ENCODE results near the gene UBE2L5.
A peak's percentile ranks its signal among the peaks of the same experiment; 100 is the strongest.
"Not testable (repeated sequence)": the region's sequence is repeated elsewhere in the genome, so short reads cannot be mapped to it uniquely, and the experiment has no call there.

UBE2L5 gene

DNA sequence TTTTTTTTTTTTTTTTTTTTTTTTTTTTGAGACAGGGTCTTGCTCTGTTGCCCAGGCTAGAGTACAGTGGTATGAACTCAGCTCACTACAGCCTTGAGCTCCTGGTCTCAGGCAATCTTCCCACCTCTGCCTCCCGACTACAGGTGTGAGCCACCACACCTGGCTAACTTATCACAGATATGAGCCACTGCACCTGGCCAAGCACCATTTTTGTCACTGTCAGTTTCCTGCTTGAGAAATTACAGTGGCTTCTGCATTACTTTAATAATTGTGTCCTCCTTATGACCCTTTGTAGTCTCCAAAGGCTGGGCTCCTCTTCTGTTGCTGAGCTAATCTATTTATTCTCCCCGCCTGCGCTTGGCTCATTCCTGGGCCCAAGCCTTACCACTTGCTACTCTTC is 16.0 kb downstream of the UBE2L5 start:
- DNase-seq (ENCODE audit: low spot score), result no peak
- in situ Hi-C loops (cut with MboI; ENCODE audit: low pct_unique_long_range_greater_than_20kb, low sequenced_read_pairs, unreplicated experiment), result no loop called here

DNA sequence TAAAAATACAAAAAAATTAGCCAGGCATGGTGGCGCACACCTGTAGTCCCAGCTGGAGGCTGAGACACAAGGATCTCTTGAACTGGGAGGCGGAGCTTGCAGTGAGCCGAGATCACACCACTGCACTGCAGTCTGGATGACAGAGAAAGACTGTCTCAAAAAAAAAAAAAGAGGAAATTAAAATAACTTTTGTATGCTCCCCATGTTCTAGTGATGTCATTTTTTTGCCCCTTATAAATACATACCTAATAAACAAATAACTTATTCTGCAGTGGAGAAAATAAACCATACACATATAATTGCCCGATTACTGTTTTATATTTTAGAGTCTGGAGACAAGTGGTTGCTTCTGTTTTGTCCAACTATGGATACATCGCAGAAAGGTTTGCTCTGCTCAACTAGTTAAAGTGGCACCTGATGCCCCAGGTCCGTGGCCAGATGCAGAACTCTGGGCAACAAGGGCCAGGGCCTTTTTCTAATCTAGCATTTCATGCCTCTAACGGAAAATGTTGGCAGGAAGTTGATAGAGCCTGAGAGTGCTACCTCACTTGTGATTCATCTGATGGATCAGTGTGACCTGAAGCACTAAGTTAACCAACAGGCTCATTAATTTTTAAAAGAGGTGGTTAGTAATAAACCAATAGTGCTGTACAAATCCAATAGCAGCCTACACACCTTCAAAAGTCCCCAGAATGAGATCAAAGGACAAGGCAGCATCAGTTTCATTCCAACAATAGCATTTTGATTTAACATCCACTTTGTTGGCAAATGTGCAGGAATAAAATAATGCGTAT is 18.8 kb downstream of the UBE2L5 start:
- in situ Hi-C loops (cut with MboI; ENCODE audit: low pct_unique_long_range_greater_than_20kb, low sequenced_read_pairs, unreplicated experiment), result no loop called here
- no peak for DNase-seq (ENCODE audit: low spot score)
- TF ChIP-seq, protein P1, sequence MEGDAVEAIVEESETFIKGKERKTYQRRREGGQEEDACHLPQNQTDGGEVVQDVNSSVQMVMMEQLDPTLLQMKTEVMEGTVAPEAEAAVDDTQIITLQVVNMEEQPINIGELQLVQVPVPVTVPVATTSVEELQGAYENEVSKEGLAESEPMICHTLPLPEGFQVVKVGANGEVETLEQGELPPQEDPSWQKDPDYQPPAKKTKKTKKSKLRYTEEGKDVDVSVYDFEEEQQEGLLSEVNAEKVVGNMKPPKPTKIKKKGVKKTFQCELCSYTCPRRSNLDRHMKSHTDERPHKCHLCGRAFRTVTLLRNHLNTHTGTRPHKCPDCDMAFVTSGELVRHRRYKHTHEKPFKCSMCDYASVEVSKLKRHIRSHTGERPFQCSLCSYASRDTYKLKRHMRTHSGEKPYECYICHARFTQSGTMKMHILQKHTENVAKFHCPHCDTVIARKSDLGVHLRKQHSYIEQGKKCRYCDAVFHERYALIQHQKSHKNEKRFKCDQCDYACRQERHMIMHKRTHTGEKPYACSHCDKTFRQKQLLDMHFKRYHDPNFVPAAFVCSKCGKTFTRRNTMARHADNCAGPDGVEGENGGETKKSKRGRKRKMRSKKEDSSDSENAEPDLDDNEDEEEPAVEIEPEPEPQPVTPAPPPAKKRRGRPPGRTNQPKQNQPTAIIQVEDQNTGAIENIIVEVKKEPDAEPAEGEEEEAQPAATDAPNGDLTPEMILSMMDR (IDR thresholded peaks at IDR 0.05; ENCODE audit: extremely low read depth, insufficient read depth, missing control alignments), result no peak

More for the DNA sequence above, 16.0 kb downstream of the UBE2L5 start:
- TF ChIP-seq, protein P1 (IDR thresholded peaks at IDR 0.05; ENCODE audit: extremely low read depth, insufficient read depth, missing control alignments), result no peak

DNA sequence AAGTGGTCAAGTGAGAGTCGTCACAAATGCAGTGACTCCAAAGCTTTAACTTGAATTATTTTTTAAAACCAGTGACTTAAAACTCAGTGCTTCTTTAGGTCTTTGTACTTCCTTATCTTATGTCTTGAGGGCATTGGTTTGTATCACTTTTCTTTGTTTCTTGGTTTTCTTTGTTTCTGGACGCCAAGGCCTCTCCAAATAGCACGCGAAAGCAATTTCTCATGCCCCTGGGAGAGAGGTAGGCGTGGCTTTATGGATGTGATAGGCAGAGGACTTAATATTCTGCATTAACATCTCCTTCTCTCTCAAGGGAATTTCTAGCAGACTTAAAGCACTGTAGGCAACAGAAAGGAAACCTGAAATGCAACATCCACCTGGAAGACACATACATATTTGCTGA is 20.6 kb downstream of the UBE2L5 start:
- TF ChIP-seq, protein P1 (IDR thresholded peaks at IDR 0.05; ENCODE audit: extremely low read depth, insufficient read depth, missing control alignments), result no peak
- in situ Hi-C loops (cut with MboI; ENCODE audit: low pct_unique_long_range_greater_than_20kb, low sequenced_read_pairs, unreplicated experiment), result no loop called here
- peak; percentile 40 for DNase-seq (ENCODE audit: low spot score)

DNA sequence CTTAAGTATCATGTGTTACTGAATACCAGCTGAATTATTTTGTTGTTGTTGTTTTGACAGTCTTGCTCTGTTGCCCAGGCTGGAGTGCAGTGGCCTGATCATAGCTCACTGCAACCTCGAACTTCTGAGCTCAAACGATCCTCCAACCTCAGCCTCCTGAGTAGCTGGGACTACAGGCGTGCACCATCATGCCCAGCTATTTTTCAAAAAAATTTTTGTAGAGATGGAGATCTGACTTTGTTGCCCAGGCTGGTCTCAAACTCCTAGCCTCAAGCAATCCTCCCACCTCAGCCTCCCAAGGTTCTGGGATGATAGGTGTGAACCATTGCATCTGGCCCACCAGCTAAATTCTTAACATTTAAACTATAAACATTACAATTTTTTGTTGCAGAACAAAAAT is 21.2 kb downstream of the UBE2L5 start:
- in situ Hi-C loops (cut with MboI; ENCODE audit: low pct_unique_long_range_greater_than_20kb, low sequenced_read_pairs, unreplicated experiment); DNase-seq (ENCODE audit: low spot score): not testable (repeated sequence)

DNA sequence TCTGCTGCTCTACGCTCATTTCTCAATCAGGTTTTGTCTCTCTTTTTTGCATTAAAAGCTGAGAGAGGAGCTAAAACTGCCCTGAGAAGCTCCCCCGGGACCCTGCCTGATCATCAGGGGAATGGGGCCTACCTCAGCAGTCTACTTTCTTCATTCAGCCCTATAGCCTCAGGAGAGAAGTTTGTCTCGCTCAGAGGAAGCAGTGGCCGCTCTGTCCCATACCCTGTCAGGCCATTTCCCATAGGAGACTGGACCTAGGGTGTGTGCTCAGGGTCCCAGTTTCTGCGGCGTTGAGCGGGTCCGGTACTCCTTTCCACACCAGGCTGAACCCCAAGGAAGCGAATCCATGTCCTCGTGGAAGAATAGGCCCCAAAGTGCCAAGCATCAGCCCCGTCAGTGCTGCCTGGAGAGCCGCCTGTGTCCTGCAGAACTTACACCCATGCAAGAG is 21.7 kb downstream of the UBE2L5 start:
- peak; percentile 68 for DNase-seq (ENCODE audit: low spot score)
- in situ Hi-C loops (cut with MboI; ENCODE audit: low pct_unique_long_range_greater_than_20kb, low sequenced_read_pairs, unreplicated experiment), result no loop called here
- TF ChIP-seq, protein P1 (IDR thresholded peaks at IDR 0.05; ENCODE audit: extremely low read depth, insufficient read depth, missing control alignments), result no peak

DNA sequence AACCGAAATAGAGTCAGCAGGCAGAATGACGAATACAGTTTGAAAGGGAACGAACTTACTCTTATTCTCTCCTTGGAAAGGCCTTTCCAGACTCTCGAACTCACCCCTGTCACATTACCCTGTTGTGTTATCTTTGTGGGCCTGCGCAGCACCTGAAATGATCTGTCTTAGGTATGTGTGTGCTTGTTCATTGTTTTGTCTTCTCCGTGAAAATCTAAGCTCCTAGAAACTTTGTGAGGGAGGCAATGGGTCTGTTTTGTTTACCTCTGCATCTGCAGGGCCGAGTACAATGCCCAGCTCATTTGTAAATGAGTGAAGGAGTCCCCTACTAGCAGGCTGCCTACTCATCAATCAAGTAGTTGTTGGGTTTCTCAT is 23.8 kb downstream of the UBE2L5 start:
- no peak for DNase-seq (ENCODE audit: low spot score)
- TF ChIP-seq, protein P1 (IDR thresholded peaks at IDR 0.05; ENCODE audit: extremely low read depth, insufficient read depth, missing control alignments), result no peak
- in situ Hi-C loops (cut with MboI; ENCODE audit: low pct_unique_long_range_greater_than_20kb, low sequenced_read_pairs, unreplicated experiment), result no loop called here

DNA sequence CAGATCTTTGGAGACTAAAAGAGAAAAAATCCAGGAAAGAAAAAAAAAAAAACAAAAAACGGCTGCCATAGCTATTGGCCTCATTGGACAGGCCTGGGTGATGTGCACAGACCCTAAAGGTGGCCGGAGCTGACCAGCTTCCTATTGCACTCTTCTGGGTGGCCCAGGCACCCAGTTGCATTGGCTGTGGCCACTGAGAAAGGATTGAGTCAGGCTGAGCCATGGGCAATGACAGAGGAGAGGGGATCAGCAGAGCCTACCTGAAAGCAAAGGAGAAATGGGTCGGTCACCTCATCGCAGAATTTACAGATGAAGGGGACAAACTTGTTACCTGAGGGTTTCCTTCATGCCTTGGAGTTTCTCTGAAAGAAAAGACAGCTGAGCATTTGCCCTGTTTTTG is 26.1 kb downstream of the UBE2L5 start:
- TF ChIP-seq, protein P1 (IDR thresholded peaks at IDR 0.05; ENCODE audit: extremely low read depth, insufficient read depth, missing control alignments), result no peak
- in situ Hi-C loops (cut with MboI; ENCODE audit: low pct_unique_long_range_greater_than_20kb, low sequenced_read_pairs, unreplicated experiment), result no loop called here
- no peak for DNase-seq (ENCODE audit: low spot score)

Data from GM13977 (cell line).